Fibroblast of gingiva (primary cell): ENCODE data around the gene OTOG.
"Not testable (repeated sequence)": the region's sequence is repeated elsewhere in the genome, so short reads cannot be mapped to it uniquely, and the experiment has no call there.

ENCODE experiments used
- DNase-seq: peaks from one replicate; pipeline ENCODE4 v3.0.0-alpha.2; 2011; ENCODE audit warnings: low read depth

The OTOG gene

DNA sequence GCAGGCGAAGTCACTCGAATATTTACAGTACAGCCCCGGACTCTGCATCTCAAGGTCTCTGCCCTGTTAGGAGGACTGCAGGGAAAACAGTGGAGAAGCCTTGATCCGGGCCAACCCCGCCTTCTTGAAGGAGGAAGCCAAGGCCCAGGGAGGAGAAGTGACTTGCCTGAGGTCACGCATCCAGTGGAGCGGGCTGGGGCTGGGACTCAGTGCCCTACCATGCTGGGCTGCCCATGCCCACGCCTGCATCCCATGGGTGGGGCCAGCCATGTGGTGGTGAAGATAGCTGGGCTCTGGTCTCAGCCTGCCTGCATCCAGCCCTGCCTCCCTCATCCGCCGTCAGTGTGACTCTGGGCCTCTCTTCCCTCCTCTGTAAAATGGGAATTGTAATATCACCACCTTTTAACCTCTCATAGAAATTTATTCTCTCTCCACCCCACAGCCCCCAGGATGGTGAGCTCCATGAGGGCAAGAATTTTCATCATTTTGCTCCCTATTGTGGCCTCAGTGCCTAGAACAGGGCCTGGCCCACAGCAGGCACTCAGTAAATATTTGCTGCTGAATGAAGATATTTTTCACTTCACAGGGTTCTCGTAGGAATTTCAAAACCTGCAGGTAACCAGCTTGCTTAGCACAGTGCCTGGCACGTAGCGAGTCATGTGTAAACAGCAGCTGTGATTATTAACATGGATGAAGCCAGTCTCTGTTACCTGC is 57.3 kb downstream of the OTOG start:
- no peak for DNase-seq

DNA sequence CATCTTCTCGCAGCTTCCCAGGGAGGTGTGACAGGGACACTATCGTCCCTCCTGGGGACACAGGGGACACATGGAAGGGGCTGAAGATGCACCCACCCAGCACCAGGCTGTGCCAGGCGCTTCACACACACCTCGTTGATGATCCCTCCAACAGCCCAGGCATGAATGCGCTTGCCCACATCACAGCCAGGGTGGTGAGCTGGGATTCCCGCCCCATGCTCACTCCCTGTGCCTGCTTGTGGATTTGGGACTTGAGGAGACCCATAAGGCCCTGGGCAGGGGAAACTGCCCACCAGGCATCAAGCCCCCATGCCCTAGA is 57.8 kb downstream of the OTOG start:
- DNase-seq: no peak

DNA sequence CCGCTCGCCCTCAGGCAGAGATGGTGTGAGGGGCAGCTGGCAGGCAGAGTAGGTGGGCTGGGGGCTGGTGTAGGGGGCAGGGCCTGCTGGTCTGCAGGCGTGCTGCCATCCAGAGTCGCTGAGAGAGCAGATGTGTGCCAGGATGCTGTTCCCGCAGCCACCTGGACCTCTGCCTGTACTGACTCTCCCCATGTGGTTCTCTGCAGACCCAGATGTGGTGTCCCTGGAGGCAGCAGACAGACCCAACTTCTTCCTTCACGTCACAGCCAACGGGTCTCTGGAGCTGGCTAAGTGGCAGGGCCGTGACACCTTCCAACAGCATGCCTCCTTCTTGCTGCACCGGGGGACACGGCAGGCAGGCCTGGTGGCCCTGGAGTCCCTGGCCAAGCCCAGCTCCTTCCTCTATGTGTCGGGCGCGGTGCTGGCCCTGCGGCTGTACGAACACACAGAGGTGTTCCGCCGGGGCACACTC is 58.6 kb downstream of the OTOG start:
- DNase-seq: no peak

DNA sequence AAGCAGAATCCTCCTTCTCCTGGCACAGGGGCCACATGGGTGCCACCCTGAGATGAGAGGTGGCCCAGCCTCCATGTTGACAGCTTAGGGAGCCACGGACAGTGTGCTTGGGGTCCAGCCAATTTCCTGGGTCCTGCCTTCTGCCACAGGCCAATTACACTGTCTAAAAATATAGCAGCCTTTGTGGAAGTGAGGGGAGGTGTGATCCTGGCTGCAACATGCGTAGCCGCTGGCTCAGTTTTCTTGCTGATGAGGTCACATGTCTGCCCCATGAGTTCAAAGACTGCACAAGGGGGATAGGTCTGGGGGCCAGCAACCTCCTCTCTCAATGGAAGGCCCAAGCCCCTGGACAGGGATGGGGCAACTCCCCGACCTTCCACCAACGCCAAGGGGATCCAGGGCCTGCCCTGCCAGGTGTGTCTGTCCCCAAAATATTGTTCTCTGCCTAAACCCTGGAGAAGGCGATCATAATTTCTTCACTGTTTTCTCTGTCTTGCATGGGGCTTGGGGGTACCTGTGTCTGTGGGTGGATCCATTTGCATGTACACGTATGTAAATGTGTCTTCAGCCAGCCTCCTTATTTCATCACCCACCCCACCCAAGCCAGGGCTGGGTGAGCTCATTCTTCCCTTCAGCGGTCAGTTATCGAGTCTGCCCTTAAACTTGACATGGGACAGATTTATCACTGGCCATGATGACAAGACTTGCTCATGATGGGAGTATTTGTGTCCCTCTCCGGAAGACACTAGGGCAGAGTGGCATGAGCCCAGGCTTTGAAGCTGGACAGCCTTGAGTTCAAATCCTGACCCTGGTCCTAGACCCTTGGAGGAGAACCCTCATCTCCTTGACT is 59.4 kb downstream of the OTOG start:
- no peak for DNase-seq

DNA sequence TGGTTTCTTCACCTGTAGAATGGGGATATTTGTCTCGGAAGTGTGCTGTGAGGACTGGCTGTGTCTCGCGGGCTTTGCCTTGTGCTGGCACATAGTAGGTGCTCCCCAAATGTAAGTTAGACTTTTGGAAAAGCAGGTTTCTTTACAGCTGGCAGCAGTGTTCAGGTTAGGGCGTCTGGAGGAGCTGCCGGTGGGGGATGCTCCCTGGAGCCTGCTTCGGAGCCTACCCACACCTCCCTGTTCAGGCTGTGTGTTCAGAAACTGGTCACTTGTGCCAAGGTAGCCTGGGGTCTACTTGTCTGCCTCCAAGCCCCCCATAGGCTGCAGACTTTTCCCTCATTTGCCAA is 60.0 kb downstream of the OTOG start:
- DNase-seq: no peak

DNA sequence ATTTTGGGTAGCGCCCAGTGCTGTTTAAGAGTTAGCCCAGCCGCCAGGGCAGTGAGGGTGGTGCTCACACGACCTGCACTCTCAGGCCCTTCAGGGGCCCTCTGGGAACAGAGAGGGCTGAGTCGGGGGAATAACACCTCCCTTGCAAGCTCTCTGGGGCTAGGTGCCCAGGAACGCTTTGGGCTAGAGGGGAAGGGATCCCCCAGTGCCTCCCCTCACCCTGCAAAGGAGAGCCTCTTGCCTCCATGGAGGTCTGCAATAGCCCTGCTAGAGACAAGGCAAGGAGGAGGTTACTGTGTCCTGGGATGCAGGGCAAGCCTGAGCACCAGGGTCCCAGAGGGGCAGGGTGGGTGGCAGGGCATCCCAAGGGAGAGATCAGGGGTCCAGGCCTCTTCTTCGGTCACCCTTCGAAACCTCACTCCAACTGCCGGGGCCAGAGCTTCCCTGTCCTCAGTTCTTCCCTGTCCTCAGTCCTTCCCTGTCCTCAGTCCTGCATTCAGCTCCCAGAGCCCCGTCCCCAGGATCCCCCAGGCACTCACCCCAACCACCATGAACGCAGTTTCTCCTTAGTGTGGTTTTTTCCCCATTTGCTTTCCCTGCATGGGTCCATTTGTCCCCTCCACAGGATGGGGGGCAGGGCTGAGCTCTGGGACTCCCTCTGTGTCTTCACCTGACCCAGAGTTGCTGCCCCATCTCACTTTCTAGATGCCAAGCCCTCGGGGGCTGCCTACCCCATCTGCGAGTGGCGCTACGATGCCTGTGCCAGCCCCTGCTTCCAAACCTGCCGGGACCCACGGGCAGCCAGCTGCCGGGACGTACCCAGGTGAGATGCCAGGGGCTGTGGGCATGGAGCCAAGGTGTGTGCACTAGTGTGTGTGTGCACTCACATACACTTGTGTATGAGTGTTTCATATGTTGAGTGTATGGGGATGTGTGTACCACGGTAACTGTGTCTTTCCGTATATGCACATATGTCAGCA is 60.8 kb downstream of the OTOG start:
- no peak for DNase-seq

DNA sequence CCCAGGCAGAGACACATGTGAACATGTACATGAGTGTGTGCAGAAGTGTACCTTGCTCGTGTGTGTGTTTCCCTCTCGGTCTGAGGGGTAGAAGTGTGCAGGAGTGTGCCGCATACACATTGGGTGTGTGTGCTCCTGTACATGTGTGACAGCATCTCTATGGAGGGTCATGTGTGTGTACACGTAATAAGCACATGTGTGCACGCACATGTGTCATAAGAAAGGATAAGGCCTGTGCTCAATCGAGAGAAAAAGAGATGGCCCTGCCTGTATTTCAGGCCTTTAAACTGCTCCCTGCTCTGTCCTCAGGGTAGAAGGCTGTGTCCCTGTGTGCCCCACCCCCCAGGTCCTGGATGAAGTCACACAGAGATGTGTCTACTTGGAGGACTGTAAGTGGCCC is 61.8 kb downstream of the OTOG start:
- no peak for DNase-seq

DNA sequence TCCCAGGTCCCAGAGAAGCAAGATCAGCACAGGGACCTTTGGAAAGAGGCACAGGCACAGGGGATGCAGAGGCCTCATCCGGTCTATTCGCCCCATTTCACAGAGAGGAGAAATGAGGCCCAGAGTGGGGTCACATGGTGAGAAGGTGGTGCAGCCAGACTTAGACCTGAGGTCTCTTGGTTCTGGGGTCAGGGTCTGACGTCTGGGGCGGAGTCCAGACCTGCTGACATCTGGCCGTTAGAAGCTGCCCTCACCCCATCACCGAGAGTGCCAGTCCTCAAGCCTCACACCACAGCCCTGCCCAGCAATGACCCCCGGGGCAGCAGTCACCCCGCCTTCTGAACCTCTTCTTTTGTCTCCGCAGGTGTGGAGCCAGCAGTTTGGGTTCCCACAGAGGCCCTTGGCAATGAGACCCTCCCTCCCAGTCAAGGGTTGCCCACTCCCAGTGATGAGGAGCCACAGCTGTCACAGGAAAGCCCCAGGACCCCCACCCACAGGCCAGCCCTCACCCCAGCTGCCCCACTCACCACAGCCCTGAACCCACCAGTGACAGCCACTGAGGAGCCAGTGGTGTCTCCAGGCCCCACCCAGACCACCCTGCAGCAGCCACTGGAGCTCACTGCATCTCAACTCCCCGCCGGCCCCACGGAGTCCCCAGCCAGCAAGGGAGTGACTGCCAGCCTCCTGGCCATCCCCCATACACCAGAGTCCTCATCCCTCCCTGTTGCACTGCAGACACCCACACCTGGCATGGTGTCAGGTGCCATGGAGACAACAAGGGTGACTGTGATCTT is 62.4 kb downstream of the OTOG start:
- DNase-seq: no peak

DNA sequence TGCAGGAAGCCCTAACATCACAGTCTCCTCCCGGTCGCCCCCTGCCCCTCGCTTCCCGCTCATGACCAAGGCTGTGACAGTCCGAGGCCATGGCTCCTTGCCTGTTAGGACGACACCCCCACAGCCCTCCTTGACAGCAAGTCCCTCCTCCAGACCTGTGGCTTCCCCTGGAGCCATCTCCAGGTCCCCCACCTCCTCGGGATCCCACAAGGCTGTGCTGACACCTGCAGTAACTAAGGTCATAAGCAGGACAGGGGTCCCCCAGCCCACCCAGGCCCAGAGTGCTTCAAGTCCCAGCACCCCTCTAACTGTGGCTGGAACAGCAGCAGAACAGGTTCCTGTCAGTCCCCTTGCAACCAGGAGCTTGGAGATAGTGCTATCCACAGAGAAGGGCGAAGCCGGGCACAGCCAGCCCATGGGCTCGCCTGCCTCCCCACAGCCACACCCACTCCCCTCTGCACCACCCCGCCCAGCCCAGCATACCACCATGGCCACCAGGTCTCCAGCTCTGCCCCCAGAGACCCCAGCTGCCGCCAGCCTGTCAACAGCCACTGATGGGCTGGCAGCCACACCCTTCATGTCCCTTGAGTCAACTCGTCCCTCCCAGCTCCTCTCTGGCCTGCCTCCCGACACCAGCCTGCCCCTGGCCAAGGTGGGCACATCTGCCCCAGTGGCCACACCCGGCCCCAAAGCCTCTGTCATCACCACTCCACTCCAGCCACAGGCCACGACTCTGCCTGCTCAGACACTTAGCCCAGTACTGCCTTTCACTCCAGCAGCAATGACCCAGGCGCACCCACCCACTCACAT is 63.2 kb downstream of the OTOG start:
- DNase-seq: no peak

DNA sequence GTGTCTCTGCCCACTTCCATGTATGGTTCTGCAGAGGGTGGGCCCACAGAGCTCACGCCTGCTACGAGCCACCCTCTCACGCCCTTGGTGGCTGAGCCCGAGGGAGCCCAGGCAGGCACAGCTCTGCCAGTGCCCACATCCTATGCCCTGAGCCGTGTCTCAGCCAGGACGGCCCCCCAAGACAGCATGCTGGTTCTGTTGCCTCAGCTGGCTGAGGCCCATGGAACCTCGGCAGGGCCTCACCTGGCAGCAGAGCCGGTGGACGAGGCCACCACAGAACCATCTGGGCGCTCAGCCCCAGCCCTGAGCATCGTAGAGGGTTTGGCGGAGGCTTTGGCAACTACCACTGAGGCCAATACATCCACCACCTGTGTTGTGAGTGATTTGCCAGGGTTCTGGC is 64.0 kb downstream of the OTOG start:
- DNase-seq: no peak

DNA sequence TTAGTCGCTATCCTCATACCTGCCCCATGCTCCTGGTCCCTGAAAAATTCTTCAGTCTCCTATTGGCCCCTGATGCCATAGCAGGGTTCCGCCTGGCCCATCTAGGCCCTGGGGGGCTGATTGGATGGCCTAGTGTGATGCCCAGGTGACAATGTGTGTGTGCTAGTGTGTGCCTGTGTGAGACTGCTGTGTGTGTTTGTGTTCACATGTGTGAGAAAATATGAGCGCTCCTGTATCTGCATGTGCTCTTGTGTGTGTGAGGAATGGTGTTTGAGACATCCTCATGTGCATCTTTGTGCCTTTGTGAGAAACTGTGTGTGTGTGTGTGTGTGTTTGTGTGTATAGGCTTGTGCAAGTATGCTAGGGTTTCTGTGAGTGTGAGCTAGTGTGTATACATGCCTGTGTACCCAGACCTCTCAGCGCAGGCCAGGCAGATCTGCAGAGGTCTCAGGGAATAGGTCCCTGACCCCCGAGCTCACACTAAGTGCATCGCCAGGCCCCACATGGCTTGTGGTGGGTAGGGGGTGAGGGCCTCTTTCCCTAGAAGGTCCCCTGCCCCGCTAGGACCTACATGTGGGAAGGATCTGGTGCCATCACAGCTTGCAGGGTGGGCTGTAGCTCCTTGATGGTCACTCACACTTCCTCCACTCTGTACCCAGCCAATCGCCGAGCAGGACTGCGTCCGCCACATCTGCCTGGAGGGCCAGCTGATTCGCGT is 64.6 kb downstream of the OTOG start:
- no peak for DNase-seq

DNA sequence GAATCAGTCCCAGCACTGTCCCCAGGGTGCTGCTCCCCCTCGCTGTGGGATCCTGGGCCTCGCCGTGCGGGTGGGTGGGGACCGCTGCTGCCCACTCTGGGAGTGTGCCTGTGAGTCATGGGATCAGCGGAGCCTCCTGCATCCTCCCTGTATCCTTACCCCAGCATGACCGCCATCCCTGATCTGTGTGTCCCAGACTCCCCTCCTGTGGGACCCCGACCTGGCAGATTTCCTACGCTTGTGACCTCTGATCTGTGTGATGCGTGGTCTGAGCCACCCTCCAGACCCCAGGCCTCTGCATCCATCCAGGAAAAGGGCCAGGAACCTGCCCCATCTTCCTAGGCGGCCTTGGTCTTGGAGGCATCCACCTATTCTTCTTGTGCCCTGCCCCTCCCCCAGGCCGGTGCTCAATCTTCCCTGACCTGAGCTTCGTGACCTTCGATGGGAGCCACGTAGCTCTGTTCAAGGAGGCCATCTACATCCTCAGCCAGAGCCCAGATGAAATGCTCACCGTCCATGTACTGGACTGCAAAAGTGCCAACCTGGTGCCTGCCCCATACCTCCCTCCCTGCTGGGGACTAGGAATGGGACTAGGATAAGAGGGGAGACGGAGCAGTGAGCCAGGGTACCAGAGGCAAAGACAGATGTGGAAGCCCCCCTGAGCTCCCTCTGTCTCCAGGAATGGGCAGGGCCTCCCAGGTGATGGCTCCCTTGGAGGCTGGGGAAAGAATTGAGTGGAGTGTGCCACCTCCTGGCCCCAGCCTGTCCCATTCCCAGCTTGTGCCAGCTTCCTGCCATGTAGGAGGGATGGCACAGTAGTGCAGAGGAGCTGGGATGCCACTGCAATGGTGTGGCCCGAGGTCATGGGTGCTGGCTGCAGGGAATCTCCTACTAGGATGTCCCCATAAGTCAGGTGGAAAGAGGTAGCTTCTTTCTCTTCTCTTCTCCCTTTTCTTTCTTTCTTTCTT is 65.4 kb downstream of the OTOG start:
- DNase-seq: no peak

DNA sequence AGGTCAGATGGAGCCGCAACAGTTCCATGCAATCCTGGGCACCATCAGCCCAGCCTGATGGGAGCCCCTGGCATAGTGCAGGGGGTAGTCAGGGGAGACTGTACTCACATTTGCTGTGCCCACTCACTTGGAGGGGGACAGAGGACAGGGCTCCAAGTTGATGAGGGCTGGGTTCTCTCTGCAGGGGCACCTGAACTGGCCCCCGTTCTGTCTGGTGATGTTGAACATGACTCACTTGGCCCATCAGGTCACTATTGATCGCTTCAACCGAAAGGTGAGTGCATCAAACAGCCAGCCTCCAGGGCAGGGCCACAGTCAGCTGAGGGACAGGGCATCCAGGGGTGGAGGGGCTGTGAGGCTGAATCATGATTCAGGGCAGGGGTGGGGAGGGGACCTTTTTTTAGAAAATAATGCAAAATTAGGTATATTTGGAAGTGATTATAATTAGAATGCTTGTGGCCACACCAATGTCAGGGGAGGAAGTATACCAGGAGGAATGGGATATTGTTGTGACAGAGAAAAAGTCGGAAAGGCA is 66.4 kb downstream of the OTOG start:
- DNase-seq: no peak

DNA sequence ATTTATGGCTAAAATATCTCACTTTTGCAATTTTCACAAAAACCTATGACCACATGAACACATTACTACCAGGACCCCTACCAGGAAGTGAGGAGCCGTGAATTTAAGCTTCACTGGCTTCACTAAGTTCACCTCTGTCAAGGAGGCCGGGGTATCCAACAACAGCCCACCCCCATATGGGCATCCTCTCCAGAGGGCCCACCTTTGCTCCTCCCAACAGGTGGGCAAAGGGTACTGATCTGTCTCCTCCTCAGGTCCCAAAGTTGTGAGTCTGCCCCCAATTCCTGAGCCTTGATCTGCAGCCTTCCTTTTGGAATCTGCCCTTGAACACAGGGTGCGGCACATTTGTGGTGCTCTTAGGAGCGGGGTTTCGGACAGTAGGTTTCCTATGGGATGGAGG is 66.9 kb downstream of the OTOG start:
- no peak for DNase-seq

DNA sequence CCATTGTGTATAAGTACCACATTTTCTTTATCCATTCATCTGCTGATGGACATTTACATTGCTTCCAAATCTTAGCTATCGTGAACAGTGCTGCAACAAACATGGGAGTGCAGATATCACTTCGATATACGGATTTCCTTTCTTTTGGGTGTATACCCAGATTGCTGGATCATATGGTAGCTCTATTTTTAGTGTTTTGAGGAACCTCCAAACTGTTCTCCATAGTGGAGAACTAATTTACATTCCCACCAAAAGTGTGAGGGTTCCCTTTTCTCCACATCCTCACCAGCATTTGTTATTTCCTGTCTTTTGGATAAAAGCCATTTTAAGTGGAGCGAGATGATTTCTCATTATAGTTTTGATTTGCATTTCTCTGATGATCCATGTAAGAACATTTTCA is 75.7 kb downstream of the OTOG start:
- not testable (repeated sequence) for DNase-seq

DNA sequence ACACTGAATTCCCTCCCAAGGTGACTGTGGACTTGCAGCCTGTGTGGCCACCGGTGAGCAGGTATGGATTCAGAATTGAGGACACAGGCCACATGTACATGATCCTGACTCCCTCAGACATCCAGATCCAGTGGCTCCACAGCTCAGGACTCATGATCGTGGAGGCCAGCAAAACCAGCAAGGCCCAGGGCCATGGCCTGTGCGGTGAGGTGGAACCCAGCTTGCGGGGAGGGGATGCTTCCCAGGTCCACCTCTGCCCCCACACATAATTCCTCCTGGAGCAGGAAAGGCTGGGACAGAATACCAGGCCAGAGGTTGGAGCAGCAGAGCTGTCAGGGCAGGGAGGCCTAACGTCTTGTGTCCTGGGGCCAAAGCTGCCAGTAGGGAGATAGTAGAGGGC is 82.1 kb downstream of the OTOG start:
- no peak for DNase-seq

DNA sequence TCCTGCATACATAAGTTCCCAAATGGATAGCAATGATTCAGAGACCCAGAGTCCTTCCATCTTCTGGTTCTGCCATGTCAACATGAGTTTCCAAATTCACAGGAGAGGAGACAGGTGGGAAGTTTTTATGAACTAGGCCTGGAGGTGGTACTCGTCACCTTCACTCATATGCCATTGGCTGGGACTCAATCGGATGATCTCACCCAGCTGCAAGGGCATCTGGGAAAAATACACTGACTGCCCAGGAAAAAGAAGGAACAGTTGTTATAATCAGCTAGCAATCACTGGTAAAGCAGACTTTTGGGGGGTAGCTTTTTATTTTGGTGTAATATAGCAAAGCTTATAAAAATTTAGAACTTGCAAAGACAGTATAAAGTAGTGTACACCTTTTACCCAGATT is 83.9 kb downstream of the OTOG start:
- no peak for DNase-seq

DNA sequence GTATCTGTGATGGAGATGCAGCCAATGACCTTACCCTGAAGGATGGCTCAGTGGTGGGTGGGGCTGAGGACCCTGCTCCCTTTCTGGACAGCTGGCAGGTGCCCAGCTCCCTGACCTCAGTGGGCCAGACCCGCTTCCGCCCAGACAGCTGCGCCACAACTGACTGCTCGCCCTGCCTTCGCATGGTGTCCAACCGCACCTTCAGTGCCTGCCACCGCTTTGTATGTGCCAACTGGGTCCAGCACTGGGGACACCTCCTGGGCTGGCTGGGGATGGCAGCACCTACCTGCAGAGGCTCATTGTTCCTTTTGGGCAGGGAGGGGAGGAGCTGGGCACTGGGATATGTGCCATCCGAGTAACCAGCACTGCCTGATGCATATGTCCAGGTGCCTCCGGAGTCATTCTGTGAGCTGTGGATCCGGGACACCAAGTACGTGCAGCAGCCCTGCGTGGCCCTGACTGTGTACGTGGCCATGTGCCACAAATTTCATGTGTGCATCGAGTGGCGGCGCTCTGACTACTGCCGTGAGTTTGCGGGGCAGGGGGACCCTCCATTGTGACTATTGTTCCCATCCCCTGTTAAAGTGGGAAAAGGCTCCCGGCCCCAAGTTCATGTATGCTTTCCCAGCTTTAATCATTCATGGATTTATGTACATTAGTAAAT is 84.8 kb downstream of the OTOG start:
- no peak for DNase-seq
